ENCODE data around the gene BIRC5. TPM values are rescaled to one million over a fixed set of nuclear protein-coding genes. Genes with fewer than 3 reads are reported as not detected.

Gene BIRC5
- total RNA-seq, 1 donor from 2014 or later, result 0.69 TPM

GRCh38 chr17:78223765-78224164 is 9.7 kb downstream of the BIRC5 start:
- Histone ChIP-seq H3K4me3 (no peak overlapping the region), H3K27ac (replicated peaks) (peak overlapping the region; percentile 33), H3K4me1 (peaks cover 15% of the 10 kb centered on the region), H3K27me3 (ENCODE audit: low read depth) (no peaks in the 10 kb centered on the region), H3K9me3 (replicated peaks) (no peaks in the 10 kb centered on the region), H3K36me3 (no peaks in the 10 kb centered on the region)
- no peak for DNase-seq
- intact Hi-C loops (cut with micrococcal nuclease), result no loop called here
- TF ChIP-seq CTCF (IDR thresholded peaks at IDR 0.05; ENCODE audit: borderline replicate concordance), result no peak

GRCh38 chr17:78224231-78225087 is 10.4 kb downstream of the BIRC5 start:
- H3K27ac ChIP-seq (replicated peaks), result no peak overlapping the region
- peaks cover 15% of the 10 kb centered on the region for H3K4me1 ChIP-seq
- no peaks in the 10 kb centered on the region for H3K36me3 ChIP-seq
- DNase-seq, result no peak
- no peaks in the 10 kb centered on the region for H3K9me3 ChIP-seq (replicated peaks)
- H3K27me3 ChIP-seq (ENCODE audit: low read depth), result peaks cover 4% of the 10 kb centered on the region
- no peak overlapping the region for H3K4me3 ChIP-seq
- intact Hi-C loops (cut with micrococcal nuclease), result no loop called here
- no peak for TF ChIP-seq CTCF (IDR thresholded peaks at IDR 0.05; ENCODE audit: borderline replicate concordance)

- Histone ChIP-seq H3K4me1 (peaks cover 15% of the 10 kb centered on the region), H3K27me3 (ENCODE audit: low read depth) (peaks cover 12% of the 10 kb centered on the region), H3K27ac (replicated peaks) (no peak overlapping the region), H3K9me3 (replicated peaks) (no peaks in the 10 kb centered on the region), H3K36me3 (no peaks in the 10 kb centered on the region), H3K4me3 (no peak overlapping the region)
- intact Hi-C loops (cut with micrococcal nuclease), result no loop called here
- DNase-seq, result no peak
- TF ChIP-seq CTCF (IDR thresholded peaks at IDR 0.05; ENCODE audit: borderline replicate concordance), result no peak
These were observed 11.2 kb downstream of the BIRC5 start for GRCh38 chr17:78225088-78225865.

- Histone ChIP-seq H3K27ac (replicated peaks) (no peak overlapping the region), H3K4me1 (peaks cover 15% of the 10 kb centered on the region), H3K36me3 (no peaks in the 10 kb centered on the region), H3K4me3 (no peak overlapping the region), H3K27me3 (ENCODE audit: low read depth) (peaks cover 22% of the 10 kb centered on the region), H3K9me3 (replicated peaks) (no peaks in the 10 kb centered on the region)
- no peak for TF ChIP-seq CTCF (IDR thresholded peaks at IDR 0.05; ENCODE audit: borderline replicate concordance)
- intact Hi-C loops (cut with micrococcal nuclease), result no loop called here
- no peak for DNase-seq
These were observed 12.2 kb downstream of the BIRC5 start for GRCh38 chr17:78226055-78226758.

GRCh38 chr17:78226759-78227454 is 12.9 kb downstream of the BIRC5 start:
- no peak overlapping the region for H3K4me3 ChIP-seq
- intact Hi-C loops (cut with micrococcal nuclease), result no loop called here
- H3K36me3 ChIP-seq, result no peaks in the 10 kb centered on the region
- H3K27me3 ChIP-seq (ENCODE audit: low read depth), result peaks cover 29% of the 10 kb centered on the region
- no peak for TF ChIP-seq CTCF (IDR thresholded peaks at IDR 0.05; ENCODE audit: borderline replicate concordance)
- no peaks in the 10 kb centered on the region for H3K9me3 ChIP-seq (replicated peaks)
- peaks cover 15% of the 10 kb centered on the region for H3K4me1 ChIP-seq
- H3K27ac ChIP-seq (replicated peaks), result no peak overlapping the region
- DNase-seq, result no peak

All from left ventricle myocardium inferior (tissue), 1 donor.